ENCODE measurements around the gene PRMT1. TPM values are rescaled to one million over a fixed set of nuclear protein-coding genes. Genes with fewer than 3 reads are reported as not detected.

The PRMT1 gene
- total RNA-seq, 3 donors from 2014 or later (not counting 1 experiment from before 2014, with no cell fraction given) = 77.0 to 92.5 (median 78.2) TPM

- WGBS (ENCODE audit: insufficient coverage) = 97% methylated on average over 13 of the region's 13 CpGs
- intact Hi-C loops (cut with micrococcal nuclease) = no loop called here
- no peak for DNase-seq
- TF ChIP-seq, protein P1, sequence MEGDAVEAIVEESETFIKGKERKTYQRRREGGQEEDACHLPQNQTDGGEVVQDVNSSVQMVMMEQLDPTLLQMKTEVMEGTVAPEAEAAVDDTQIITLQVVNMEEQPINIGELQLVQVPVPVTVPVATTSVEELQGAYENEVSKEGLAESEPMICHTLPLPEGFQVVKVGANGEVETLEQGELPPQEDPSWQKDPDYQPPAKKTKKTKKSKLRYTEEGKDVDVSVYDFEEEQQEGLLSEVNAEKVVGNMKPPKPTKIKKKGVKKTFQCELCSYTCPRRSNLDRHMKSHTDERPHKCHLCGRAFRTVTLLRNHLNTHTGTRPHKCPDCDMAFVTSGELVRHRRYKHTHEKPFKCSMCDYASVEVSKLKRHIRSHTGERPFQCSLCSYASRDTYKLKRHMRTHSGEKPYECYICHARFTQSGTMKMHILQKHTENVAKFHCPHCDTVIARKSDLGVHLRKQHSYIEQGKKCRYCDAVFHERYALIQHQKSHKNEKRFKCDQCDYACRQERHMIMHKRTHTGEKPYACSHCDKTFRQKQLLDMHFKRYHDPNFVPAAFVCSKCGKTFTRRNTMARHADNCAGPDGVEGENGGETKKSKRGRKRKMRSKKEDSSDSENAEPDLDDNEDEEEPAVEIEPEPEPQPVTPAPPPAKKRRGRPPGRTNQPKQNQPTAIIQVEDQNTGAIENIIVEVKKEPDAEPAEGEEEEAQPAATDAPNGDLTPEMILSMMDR (IDR thresholded peaks at IDR 0.05) = no peak
- Histone ChIP-seq H3K27me3 (ENCODE audit: control insufficient read depth, insufficient read depth, low read length) (peaks cover 5% of the 10 kb centered on the region), H3K27ac (ENCODE audit: low read length) (no peak overlapping the region), H3K4me1 (ENCODE audit: control insufficient read depth, insufficient read depth, low read length) (peaks cover 20% of the 10 kb centered on the region), H3K4me3 (ENCODE audit: low read length) (no peak overlapping the region), H3K9me3 (ENCODE audit: control insufficient read depth, insufficient read depth, low read length) (no peaks in the 10 kb centered on the region), H3K36me3 (ENCODE audit: control insufficient read depth, insufficient read depth, low read length) (peaks cover 44% of the 10 kb centered on the region)
- H3K9me3 Mint-ChIP-seq = no peaks in the 10 kb centered on the region
- no peak for ATAC-seq
- H3K36me3 Mint-ChIP-seq = no peaks in the 10 kb centered on the region
- H3K4me1 Mint-ChIP-seq = peaks cover 4 to 31% of the 10 kb centered on the region in 2 donors
- H3K4me3 Mint-ChIP-seq = no peak overlapping the region
- no peak overlapping the region for H3K27ac Mint-ChIP-seq
- peaks cover 3% of the 10 kb centered on the region in 2 donors for H3K27me3 Mint-ChIP-seq (ENCODE audit: low read depth in 2 of 2)
These were observed 8.0 kb downstream of the PRMT1 start for GRCh38 chr19:49684983-49685553.

DNA sequence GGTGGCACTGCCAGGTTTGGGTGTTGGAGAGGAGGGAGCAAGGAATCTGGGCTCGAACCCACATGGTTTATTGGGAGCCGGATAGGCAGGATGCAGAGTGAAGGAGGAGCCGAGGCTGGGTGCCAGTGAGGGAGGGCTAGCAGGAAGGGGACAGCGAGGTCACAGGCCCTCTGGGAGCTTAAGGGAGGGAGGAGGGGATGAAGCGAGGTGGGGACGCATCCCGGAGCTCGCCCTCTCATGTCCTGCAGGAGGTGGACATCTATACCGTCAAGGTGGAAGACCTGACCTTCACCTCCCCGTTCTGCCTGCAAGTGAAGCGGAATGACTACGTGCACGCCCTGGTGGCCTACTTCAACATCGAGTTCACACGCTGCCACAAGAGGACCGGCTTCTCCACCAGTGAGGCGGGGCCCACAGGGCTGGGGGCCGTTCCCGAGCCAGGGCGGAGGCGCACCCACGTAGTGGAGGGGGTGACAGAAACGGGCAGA, 8.8 kb downstream of the PRMT1 start:
- Mint-ChIP-seq H3K9me3 (no peaks in the 10 kb centered on the region), H3K36me3 (no peaks in the 10 kb centered on the region), H3K4me3 (no peak overlapping the region), H3K27me3 (ENCODE audit: low read depth in 2 of 2) (peaks cover 10 to 11% of the 10 kb centered on the region in 2 donors), H3K27ac (no peak overlapping the region), H3K4me1 (peaks cover 12 to 33% of the 10 kb centered on the region in 2 donors)
- Histone ChIP-seq H3K4me1 (ENCODE audit: control insufficient read depth, insufficient read depth, low read length) (peaks cover 20% of the 10 kb centered on the region), H3K36me3 (ENCODE audit: control insufficient read depth, insufficient read depth, low read length) (peaks cover 43% of the 10 kb centered on the region), H3K4me3 (ENCODE audit: low read length) (no peak overlapping the region), H3K27me3 (ENCODE audit: control insufficient read depth, insufficient read depth, low read length) (peaks cover 12% of the 10 kb centered on the region), H3K27ac (ENCODE audit: low read length) (no peak overlapping the region), H3K9me3 (ENCODE audit: control insufficient read depth, insufficient read depth, low read length) (no peaks in the 10 kb centered on the region)
- intact Hi-C loops (cut with micrococcal nuclease) = no loop called here
- DNase-seq (no peak), ATAC-seq (no peak)
- TF ChIP-seq, protein P1 (IDR thresholded peaks at IDR 0.05) = no peak
- WGBS (ENCODE audit: insufficient coverage) = 91% methylated on average over 23 of the region's 23 CpGs

DNA sequence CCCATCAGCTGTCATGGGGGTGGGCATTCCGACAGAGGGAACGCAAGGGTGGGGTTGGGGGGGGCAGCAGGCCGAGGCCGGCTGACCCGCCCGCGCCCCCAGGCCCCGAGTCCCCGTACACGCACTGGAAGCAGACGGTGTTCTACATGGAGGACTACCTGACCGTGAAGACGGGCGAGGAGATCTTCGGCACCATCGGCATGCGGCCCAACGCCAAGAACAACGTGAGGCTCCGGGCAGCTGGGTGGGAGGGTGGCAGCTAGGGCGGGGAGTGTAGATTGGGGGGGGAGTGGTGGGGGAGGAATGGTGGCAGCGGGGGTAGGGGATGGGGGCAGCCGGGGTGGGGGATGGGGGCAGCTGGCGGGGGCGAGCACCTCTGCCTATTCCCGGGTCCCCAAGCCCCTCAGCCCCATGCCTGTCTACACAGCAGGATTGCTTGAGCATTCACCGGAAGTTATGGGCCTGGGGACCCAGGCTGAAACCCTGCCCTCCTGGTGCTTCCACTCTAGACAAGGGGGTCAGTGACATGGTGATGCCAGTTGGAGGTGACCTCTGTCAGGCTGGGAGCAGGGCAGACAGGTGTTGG, 9.5 kb downstream of the PRMT1 start:
- Histone ChIP-seq H3K27ac (ENCODE audit: low read length) (no peak overlapping the region), H3K36me3 (ENCODE audit: control insufficient read depth, insufficient read depth, low read length) (peaks cover 39% of the 10 kb centered on the region), H3K4me3 (ENCODE audit: low read length) (no peak overlapping the region), H3K9me3 (ENCODE audit: control insufficient read depth, insufficient read depth, low read length) (no peaks in the 10 kb centered on the region), H3K27me3 (ENCODE audit: control insufficient read depth, insufficient read depth, low read length) (peaks cover 19% of the 10 kb centered on the region), H3K4me1 (ENCODE audit: control insufficient read depth, insufficient read depth, low read length) (peaks cover 24% of the 10 kb centered on the region)
- no peak for ATAC-seq
- intact Hi-C loops (cut with micrococcal nuclease) = no loop called here
- H3K27ac Mint-ChIP-seq = peak overlapping the region in 1 of 2 donors; percentile 11
- H3K27me3 Mint-ChIP-seq (ENCODE audit: low read depth in 2 of 2) = peaks cover 15 to 17% of the 10 kb centered on the region in 2 donors
- no peak for DNase-seq
- no peak overlapping the region for H3K4me3 Mint-ChIP-seq
- H3K36me3 Mint-ChIP-seq = no peaks in the 10 kb centered on the region
- peaks cover 15 to 38% of the 10 kb centered on the region in 2 donors for H3K4me1 Mint-ChIP-seq
- WGBS (ENCODE audit: insufficient coverage) = 97% methylated on average over 22 of the region's 27 CpGs
- H3K9me3 Mint-ChIP-seq = no peaks in the 10 kb centered on the region
- TF ChIP-seq, protein P1 (IDR thresholded peaks at IDR 0.05) = no peak
